ENCODE measurements around the gene GRK5. TPM values are rescaled to one million over a fixed set of nuclear protein-coding genes. Genes with fewer than 3 reads are reported as not detected.
"Not testable (repeated sequence)": the region's sequence is repeated elsewhere in the genome, so short reads cannot be mapped to it uniquely, and the experiment has no call there.

Gene GRK5
- total RNA-seq, 1 donor from 2014 or later = 26.2 TPM

DNA sequence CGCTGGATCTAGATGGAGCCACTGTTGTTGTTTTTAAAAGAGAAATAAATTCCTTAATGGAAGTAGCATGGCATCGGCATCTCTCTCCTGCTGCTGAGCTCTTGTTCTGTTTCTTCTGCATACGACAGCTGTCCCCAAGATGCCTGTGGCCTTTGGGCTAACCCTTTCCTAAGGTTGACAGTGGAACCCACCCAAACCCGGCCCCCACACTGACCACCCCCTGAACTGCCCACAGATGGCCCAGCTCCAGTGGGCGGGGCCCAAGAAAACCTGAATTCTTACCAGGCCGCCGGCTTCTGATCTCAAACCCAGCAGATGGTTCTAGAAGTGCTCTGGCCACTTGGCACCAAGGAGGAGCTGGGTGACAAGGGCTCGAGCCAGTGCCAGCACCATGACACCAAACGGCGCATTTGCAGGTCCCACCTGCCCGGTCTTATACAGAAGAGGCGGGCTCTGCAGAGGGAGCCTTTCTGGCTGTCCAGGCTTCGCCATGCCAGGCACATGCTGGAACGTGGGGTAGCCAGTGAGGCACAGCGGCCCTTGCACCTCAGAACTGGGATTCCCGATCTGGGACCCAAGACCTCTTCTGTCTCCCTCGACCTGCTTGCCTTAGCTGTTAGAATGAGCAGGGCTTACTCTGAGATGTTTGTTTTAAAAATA, 252.4 kb downstream of the GRK5 start:
- DNase-seq = no peak

DNA sequence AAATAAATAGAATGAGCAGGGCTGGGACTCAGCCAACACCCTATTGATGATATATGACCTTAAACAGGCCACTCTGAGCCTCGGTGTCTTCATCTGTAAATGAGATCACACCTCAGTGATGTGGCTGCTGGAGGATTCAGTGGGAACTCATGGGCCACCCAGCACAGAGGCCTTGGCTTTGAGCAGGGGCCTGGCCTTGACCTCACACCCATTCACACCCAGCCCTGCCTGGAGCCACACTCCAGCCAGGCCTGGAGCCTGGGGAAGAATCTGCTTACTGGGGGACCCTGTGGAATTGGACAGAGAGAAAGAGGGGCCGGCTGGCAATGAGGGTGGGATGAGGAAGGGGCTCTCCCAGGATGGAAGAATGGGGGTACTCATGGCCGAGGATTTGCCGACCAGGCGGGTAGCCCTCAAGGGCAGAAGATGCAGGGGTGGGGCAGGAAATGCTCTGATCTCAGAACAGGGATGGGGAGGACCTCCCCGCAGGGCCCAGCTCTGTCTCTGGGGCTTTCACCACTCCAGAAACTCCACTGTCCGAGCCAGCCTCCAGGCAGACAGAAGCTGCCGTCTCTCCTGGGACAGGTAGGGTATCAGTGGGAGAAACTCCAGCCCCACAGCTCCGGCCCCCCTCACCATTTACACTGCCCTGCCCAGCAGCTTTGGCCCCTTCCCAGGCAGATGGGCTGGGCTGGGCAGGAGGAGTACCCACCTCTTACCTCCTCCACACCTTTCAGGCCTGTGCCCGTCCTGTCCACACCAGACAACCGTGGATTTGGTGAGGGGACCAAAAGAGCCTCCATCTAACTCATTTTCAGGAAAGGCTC, 253.2 kb downstream of the GRK5 start:
- DNase-seq = no peak

DNA sequence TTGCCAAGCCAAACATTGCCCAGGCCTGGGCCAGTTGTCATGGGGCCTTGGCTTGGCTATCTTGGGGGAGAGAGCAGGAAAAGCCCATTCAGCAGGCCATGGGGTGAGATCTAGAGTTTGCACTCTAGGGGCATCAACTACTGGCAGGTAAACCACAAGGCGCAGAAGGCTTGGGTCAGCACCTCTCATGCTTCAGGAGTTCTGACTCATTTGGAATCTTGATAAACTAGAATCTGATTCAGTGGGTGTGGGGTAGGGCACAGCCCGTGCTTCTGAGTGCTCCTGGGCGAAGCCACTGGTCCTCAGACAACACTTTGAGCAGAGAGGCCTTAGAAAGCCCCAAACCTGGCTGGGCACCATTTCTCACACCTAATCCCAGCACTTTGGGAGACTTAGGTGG, 254.0 kb downstream of the GRK5 start:
- no peak for DNase-seq

DNA sequence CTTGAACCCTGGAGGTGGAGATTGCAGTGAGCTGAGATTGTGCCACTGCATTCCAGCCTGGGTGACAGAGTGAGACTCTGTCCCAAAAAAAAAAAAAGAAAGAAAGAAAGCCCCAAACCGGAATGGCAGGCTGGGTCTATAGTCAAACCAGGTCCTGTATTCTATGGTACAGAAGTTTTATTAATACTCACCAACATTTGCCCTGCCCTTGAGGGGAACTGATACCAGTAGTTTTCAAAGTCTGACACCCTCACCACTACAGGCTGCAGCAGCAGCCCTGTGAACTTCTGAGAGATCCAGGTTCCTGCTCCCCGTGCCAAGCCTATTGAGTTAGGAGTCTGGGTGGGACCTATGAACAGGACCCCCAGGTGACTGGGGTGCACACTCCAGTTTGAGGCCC, 254.6 kb downstream of the GRK5 start:
- DNase-seq = no peak

DNA sequence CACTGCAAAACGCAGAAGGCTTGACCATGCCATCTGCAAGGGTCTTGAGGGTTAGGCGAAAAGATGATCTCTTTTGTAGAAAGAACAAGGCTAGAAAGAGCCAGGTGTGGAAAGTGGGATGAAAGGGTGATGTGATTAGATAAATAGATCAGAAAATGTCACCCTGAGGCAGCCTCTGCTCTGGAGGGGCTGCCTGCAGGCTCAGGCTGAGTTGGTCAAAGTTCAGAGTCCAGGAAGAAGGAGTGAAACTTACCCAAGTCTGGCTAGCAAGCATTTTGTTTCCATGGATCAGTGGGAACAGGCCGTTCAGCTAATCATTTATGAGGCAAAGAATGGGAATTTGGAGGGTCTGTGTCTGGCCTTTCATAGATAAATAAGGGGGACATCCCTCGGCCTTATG, 255.4 kb downstream of the GRK5 start:
- DNase-seq = no peak

DNA sequence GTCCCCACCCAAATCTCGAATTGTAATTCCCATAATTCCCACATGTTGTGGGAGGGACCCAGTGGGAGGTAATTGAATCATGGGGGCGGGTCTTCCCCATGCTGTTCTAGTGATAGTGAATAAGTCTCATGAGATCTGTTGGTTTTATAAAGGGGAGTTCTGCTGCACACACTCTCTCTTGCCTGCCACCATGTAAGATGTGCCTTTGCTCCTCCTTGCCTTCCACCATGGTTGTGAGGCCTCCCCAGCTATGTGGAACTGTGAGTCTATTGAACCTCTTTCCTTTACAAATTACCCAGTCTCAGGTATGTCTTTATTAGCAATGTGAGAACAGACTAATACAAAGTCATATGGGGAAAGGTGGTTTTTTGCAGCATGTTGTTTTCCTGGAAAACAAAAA, 255.8 kb downstream of the GRK5 start:
- DNase-seq = not testable (repeated sequence)

DNA sequence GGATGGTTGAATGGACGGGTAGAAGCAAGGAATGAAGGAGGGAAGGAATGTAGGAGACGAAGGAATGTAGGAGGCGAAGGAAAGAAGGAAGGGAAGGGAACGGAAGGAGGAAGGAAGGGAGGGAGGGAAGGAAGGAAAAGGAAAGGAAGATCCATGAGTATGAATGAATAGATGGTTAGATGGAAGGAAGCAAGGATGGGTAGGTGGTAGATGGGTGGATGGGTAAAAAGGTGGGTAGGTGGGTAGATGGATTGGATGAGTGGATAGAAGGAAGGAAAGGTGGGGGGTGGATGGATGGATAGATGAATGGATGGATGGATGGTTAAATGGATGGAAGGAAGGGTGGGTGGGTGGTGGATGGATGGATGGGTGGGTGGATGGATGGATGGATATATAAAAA, 257.7 kb downstream of the GRK5 start:
- DNase-seq = no peak

DNA sequence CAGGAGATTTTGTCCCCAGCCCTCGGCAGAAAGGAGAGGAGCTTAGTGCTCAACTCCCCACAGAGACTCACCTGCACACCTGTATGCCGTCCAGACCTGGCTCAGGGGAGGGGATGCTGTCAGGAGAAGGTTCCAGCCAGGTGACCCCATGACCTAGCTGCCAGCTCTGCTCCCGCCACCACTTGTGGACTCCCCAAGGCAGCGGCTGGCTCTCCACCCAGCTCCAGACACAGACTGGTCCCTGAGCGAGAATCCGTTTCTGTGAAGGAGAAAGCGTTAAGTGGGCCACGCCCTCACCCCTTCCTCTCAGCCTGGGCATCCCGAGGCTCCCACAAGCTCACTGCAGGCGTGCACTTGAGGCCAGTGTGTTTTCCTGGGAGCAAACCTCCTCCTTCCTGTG, 258.7 kb downstream of the GRK5 start:
- no peak for DNase-seq

DNA sequence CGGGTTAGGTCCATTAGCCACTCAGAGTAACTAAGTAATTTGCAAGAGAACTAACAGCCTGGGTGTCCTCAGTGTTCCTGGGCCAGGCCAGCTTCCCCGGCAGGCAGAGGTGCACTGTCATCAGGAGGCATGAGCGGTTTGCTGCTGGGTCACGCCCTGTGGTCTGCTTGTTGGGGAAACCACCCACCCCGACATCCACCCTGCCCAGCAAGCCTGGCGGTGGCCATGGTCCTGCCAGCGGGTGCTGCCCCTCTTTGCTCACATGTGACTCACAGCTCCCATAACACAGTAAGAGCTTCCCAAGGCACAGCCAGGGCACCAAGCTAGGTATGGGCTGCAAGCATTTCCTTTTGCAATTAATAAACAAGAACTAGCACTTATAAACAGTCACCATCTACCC, 259.3 kb downstream of the GRK5 start:
- DNase-seq = no peak

DNA sequence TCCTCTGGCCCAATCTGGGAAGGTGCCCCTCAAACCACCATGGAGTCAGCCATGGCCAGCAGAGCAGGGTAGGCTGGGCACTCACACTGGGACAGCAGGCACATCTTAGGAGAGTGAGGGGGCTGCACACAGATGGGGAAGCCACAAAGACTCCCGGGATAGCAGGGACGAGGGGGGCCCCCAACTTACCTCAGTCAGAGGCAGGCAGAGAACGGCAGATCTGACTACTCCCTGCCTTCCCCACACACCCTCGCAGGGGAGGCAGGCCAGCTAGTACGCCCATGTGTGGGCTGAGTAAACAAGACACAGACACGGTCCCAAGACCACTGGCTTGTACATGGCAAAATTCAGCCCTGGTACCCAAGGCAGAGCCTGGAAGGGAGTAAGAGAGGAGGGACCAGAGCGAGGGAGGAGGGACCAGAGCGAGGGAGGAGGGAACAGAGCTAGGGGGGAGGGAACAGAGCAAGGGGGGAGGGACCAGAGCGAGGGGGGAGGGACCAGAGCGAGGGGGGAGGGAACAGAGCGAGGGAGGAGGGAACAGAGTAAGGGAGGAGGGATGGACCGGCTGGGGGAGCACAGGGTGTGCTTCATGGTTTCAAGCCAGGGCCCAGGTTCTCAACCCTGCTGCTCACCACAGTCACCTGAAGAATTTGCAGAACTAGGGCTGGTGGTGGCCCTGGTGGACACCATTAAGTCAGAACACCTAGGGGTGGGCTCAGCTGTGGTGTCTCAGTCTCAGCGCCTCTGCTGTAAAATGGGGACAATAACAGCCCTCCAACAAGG, 261.4 kb downstream of the GRK5 start:
- DNase-seq = no peak

DNA sequence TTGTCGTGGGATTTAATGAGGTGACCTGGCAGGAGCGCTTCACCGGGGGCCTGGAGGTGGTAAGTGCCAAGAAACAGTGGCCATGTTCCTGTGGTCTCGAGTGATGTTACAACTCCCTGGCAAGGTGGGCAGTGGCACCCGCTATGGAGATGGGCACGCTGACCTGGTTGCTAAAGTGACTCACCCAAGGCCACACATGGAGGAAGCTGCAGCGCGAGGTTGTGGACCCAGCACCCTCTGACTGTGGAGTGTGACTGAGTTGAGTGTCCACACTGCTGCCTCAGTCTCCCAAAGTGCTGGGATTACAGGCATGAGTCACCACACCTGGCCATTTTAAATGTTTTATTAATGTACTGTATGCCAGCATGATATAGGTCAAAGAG, 261.9 kb downstream of the GRK5 start:
- no peak for DNase-seq

DNA sequence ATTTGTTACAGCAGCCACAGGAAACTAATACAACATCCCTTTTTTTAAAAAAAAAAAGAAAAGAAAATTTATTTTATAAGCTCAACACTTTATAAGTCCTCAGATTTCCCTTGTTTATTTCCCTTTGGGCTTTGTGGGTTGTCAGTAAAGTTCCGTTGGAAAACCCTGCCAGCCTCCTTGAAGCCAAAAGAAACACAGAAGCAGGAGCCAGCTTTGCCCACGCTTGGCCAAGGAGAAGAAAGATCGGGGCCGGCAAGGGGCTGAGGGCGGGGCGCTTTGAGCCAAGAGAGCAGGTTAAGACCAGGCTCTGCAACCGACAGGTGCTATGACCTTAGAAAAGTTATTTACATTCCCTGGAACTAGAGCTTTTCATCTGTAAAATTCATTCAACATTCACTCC, 262.5 kb downstream of the GRK5 start:
- no peak for DNase-seq

DNA sequence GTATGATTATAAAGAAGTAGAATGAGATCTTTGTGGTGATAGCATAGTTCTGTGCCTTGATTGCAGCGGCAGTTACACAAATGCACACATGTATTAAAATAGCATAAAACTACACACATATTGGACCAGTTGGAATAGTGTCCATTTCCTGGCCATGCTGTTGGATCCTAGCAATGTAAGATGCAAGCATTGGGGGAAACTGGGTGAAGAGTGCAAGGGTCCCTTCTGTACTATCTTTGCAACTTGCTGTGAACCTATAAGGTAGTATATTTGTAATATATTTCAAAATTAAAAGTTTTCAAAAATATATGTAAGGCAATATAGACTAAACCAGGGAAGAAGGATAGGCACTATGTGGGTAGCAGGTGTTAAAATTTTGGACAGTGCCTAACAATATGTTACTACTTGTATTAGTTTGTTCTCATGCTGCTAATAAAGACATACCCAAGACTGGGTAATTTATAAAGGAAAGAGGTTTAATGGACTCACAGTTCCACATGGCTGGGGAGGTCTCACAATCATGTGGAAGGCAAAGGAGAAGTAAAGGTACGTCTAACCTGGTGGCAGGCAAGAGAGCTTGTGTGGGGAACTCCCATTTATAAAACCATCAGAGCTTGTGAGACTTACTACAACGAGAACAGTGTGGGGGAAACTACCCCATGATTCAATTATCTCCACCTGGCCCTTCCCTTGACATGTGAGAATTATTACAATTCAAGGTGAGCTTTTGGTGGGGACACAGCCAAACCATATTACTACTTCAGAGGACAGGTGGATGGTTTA, 263.7 kb downstream of the GRK5 start:
- no peak for DNase-seq

DNA sequence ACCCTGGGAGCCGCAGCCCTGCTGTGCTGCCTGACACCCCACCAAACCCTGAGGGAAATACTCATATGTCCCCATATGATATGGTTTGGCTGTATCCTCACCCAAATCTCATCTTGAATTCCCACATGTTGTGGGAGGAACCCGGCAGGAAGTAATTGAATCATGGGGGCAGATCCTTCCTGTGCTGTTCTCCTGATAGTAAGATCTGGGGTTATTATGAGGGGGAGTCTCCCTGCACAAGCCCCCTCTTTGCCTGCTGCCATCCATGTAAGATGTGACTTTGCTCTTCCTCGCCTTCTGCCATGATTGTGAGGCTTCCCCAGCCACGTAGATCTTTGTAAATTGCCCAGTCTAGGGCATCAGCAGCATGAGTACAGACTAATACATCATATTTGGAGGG, 266.4 kb downstream of the GRK5 start:
- no peak for DNase-seq

DNA sequence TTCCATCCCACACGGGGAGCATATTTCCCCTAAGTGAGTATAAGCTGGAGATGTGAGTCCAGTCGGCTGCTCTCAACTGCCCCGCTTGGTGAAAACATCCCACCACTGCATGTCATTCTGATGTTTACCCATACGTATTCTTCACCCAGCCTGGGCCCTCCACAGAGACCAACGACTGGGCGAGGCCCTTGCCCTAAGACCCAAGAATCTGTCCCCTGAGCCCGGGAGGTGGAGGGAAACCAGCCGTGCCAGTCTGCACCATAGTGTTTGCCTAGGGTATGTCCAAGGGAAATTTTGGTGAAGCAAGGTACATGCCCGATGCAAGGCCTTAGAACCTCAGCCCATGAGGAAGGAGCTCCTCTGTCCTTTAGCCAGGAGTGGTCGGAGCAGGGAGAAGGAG, 267.2 kb downstream of the GRK5 start:
- no peak for DNase-seq

DNA sequence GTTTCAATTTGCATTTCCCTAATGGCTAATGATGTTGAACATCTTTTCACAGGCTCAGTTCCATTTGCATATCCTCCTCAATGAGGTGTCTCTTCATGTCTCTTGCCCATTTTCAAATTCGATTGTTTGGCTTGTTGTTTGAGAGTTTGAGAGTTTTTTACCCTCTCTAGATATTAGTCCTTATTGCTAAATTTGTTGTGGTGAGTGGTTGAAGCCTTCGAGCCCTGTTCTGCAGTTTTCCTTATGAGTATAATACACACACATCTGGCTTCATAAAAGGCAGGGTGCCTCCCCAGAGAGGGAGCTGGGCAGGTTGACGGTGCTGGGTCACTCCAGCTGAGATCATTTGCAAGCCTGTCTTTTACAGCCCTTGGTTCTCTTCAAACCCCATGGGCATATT, 270.1 kb downstream of the GRK5 start:
- no peak for DNase-seq

DNA sequence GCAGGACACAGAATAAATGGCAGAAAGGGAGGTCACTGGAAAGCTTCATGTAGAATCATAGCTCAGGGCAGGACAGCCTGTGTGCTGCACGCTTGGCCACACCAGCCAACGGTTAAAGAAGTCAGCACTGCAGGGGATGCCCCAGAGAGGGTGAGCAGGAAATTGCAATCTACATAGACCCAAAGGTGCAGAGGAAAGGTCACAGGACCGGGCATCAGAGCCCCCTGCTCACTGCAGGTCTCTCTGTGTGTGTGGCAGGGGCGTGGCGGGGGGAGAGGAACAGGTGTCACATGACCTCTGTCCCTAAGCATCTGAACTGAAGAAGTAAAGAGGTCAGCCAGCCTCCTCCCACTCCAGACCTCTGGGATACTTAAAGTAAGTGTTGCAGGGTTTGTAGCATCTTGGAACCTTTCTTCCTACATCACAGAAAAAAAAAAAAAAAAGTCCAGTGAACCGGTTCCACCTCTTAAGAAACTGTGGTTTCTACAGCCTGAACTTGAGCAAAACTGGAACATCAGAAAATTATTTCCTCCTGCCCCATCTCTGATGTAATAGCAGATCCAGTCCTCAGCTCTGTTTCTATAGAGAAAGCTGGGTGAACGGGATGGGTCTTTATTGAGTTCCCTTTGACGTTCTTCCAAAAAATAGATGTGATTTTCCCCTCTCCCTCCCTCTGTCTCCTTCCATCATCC, 270.9 kb downstream of the GRK5 start:
- no peak for DNase-seq

DNA sequence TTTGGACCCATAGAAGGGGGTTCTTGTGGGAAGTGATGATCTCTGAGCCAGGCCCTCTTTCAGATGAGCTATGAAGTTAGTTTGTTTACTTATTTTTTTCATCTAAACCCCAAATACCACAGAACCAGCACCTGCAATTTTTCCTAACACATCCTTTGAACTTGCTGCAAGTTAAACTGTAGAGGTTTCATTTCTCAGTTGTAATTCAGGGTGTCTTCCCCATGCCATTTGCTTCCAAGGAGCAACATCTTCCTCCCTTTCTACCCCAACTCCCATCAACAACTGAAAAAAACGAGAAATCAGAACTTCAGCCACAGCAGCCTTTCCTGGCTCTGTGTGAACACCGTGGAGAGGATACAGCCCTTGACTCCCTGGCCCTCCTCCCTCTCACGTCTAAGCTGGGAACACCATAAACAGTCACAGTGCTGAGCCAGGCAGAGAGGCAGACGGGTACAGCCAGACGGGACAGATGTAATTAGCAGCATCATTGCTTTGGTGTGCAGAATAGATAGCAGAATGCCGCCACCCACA, 271.5 kb downstream of the GRK5 start:
- DNase-seq = peak; percentile 33

DNA sequence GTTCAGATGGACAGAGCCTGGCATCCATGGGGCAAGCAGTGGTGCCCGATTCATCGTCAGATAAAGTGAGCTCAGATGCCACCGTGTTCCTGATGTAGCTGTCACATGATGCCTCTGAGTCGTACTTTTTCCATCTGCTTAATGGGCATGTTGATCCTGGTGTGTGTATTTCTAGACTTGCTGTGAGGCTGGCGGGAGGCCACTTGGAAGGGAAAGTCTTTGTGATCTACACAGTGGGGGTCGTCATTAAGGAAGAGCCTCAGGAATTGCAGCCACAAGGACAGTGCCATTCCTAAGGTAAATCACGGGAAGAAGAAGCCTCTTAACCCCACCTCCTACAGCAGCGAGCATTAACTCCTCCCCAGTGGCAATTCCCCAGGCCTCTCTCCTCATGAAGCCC, 272.2 kb downstream of the GRK5 start:
- no peak for DNase-seq

DNA sequence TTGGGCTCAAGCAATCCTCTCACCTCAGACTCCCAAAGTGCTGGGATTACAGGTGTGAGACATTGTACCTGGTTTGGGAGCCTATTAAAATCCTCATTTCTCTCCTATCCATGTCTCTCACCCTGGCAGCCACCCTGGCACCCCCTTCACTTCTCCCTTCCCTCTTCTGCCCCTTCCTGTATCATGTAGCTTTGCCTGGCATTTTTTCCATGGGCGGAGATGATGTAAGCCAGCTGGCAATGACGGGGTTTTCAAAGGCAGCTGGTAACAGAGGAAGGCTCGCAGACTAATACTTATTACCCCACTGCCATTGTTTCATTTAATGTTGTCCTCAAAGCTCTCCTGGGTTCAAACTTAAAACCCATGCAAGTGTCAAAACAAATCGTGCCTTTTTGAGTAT, 273.3 kb downstream of the GRK5 start:
- DNase-seq = peak; percentile 90

DNA sequence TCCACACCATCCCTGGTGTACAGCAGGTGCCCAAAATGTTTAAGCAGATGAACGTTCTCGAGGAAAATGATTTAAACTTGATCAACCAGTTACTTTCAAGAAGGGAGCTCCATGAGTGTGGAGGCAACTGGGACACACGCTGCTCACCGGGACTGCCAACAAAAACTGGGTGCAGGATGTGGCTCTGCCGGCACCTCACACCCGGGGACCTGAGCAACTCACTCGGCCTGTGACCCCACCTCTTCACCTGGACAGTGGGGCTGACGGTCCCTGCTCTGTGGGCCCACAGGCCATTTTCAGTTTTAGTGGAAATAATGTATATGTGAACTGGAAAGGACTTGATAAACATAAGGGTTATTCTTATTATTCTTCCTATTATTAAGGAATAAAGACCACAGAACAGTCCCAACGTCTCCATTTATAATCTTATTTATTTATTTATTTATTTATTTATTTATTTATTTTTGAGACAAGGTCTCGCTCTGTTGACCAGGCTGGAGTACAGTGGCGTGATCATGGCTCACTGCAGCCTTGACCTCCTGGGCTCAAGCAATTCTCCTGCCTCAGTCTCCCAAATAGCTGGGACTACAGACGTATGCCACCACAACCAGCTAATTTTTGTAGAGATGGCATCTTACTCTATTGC, 274.5 kb downstream of the GRK5 start:
- DNase-seq = no peak

Data from tongue (tissue), 2 donors.